ENCODE data around the gene ALPP. TPM values are rescaled to one million over a fixed set of nuclear protein-coding genes. Genes with fewer than 3 reads are reported as not detected.

ALPP gene
- total and polyA plus RNA-seq, 2 donors (not counting 3 experiments of a cell fraction or from before 2014, with no cell fraction given) = not detected

DNA sequence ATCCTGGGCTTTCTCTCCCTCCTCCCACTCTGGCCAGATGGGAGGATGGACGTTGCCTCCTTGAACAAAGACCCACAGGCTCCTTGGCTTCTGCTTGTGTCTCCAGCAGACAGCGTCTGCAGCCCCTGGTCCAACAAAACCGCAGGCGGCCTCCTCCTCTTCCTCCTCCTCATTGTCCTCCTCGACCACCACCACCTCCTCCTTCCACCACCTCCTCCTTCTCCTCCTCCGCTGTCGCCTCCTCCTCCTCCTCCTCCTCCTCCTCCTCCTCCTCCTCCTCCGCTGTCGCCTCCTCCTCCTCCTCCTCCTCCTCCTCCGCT lies 45.7 kb upstream of the ALPP start:
- Histone ChIP-seq H3K9me1 (replicated peaks; ENCODE audit: control insufficient read depth, extremely low read depth, insufficient read depth, low read length) (no peaks in the 10 kb centered on the region), H3K4me3 (replicated peaks in 1 of 3; ENCODE audit: insufficient read depth in 1 of 3, low read depth in 1 of 3, low read length in 3 of 3) (no peak overlapping the region), H3K27ac (ENCODE audit: insufficient read depth, low read depth, low read length) (no peak overlapping the region), H3K27me3 (ENCODE audit: control insufficient read depth in 2 of 2, insufficient read depth in 2 of 2, low read length in 2 of 2) (no peaks in the 10 kb centered on the region), H4K20me1 (replicated peaks; ENCODE audit: control insufficient read depth, extremely low read depth, insufficient read depth, low read length) (no peaks in the 10 kb centered on the region), H3K9me3 (replicated peaks; ENCODE audit: control insufficient read depth, insufficient read depth, low read length) (no peaks in the 10 kb centered on the region), H3K4me2 (ENCODE audit: insufficient read depth, low read length) (no peak overlapping the region), H3K79me2 (ENCODE audit: control insufficient read depth, insufficient read depth, low read length) (no peaks in the 10 kb centered on the region), H3K36me3 (ENCODE audit: control insufficient read depth in 2 of 2, extremely low read depth in 1 of 2, insufficient read depth in 2 of 2, low read length in 2 of 2) (peaks cover 0 to 4% of the 10 kb centered on the region in 2 experiments), H3K4me1 (ENCODE audit: control insufficient read depth, extremely low read depth, insufficient read depth, low read length) (no peaks in the 10 kb centered on the region), H2AFZ (ENCODE audit: low read depth, low read length) (no peak overlapping the region), H3K9ac (replicated peaks; ENCODE audit: extremely low read depth, insufficient read depth, low read length) (no peak overlapping the region)
- dilution Hi-C loops (cut with MboI; ENCODE audit: extremely low pct_ligation_motif_present, low sequenced_read_pairs) (no loop called here), intact Hi-C loops (cut with micrococcal nuclease) (no loop called here)
- no TSS peak for BruUV-seq (replicated peaks)
- CTCF ChIA-PET = no interaction called here
- POLR2A ChIA-PET = no interaction called here
- no peak for FAIRE-seq
- TF ChIP-seq POLR2AphosphoS5 (IDR thresholded peaks at IDR 0.05; ENCODE audit: insufficient read depth, low read depth, low read length) (no peak), MYC (IDR thresholded peaks at IDR 0.05; ENCODE audit: low read depth, low read length) (no peak), JUN (IDR thresholded peaks at IDR 0.05; ENCODE audit: borderline replicate concordance, insufficient read depth, insufficient read length, low read depth) (no peak), FOS (IDR thresholded peaks at IDR 0.05; ENCODE audit: borderline replicate concordance, insufficient read depth, low read length) (no peak), GATA2 (IDR thresholded peaks at IDR 0.05; ENCODE audit: insufficient read depth, insufficient read length, low read depth, low read length) (no peak), EZH2 (IDR thresholded peaks at IDR 0.05; ENCODE audit: borderline replicate concordance, low read depth, low read length, severe bottlenecking) (no peak)
- TF ChIP-seq, protein P1, sequence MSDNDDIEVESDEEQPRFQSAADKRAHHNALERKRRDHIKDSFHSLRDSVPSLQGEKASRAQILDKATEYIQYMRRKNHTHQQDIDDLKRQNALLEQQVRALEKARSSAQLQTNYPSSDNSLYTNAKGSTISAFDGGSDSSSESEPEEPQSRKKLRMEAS (IDR thresholded peaks at IDR 0.05; ENCODE audit: insufficient read depth, insufficient read length) = no peak
- no peak for DNase-seq (ENCODE audit: low read depth, low spot score)
